CD14-positive monocyte (primary cell): ENCODE data around the gene C10orf71. TPM values are rescaled to one million over a fixed set of nuclear protein-coding genes. Genes with fewer than 3 reads are reported as not detected.

Experiments used
- DNase-seq, 3 donors: peaks; one replicate each; pipeline ENCODE4 v3.0.0-alpha.2; 2011 to 2022
- H2AFZ ChIP-seq: 2 replicates; pipeline ENCODE4 v1.6.0; 2012; ENCODE audit warnings: mild to moderate bottlenecking, low read depth, low read length, inconsistent platforms; ENCODE audit not compliant: insufficient read depth, poor library complexity, severe bottlenecking
- H3K27ac ChIP-seq, 2 donors: 1 replicate in 1 of 2; 2 replicates in 1 of 2; pipeline ENCODE4 v1.5.1; 2012 to 2013; ENCODE audit warnings: low read length in 2 of 2, control low read depth in 1 of 2, inconsistent platforms in 1 of 2, low read depth in 1 of 2, mild to moderate bottlenecking in 1 of 2
- H3K27me3 ChIP-seq, 2 donors: one replicate each; pipeline versions ENCODE4 v1.6.0 to v1.6.1; 2011 to 2013; ENCODE audit warnings: low read length in 2 of 2; ENCODE audit not compliant: control insufficient read depth in 2 of 2, insufficient read depth in 2 of 2
- H3K36me3 ChIP-seq, 2 donors: replicated peaks in 1 of 2; 1 replicate in 1 of 2; 2 replicates in 1 of 2; pipeline versions ENCODE4 v1.5.1 to v1.6.1; 2012 to 2013; ENCODE audit warnings: low read length in 2 of 2, control low read depth in 1 of 2, inconsistent platforms in 1 of 2, mild to moderate bottlenecking in 1 of 2; ENCODE audit not compliant: insufficient read depth in 2 of 2, control insufficient read depth in 1 of 2
- H3K4me1 ChIP-seq, 2 donors: 1 replicate in 1 of 2; 2 replicates in 1 of 2; pipeline versions ENCODE4 v1.5.1 to v1.6.1; 2012 to 2013; ENCODE audit warnings: low read length in 2 of 2, control low read depth in 1 of 2, inconsistent platforms in 1 of 2, mild to moderate bottlenecking in 1 of 2, moderate library complexity in 1 of 2; ENCODE audit not compliant: insufficient read depth in 2 of 2, control insufficient read depth in 1 of 2
- H3K4me2 ChIP-seq: replicated peaks from 2 replicates; pipeline ENCODE3; 2012; ENCODE audit warnings: low read length, moderate library complexity, mild to moderate bottlenecking; ENCODE audit not compliant: poor library complexity, severe bottlenecking; ENCODE audit errors: extremely low read depth
- H3K4me3 ChIP-seq, 3 experiments: fragments of 200-600 bp in 1 of 3; sonication (generic) in 1 of 3; replicated peaks in 1 of 3; 1 replicate in 2 of 3; 2 replicates in 1 of 3; pipeline ENCODE4 v1.5.1; 2011 to 2013; ENCODE audit warnings: low read length in 3 of 3, mild to moderate bottlenecking in 3 of 3, control low read depth in 2 of 3, low read depth in 2 of 3, inconsistent platforms in 1 of 3, moderate library complexity in 1 of 3
- H3K79me2 ChIP-seq: 2 replicates; pipeline ENCODE4 v1.6.0; 2012; ENCODE audit warnings: mild to moderate bottlenecking, control low read depth, inconsistent platforms, low read length, moderate library complexity; ENCODE audit not compliant: insufficient read depth
- H3K9ac ChIP-seq: 2 replicates; pipeline ENCODE4 v1.6.0; 2017; ENCODE audit warnings: low read length, mild to moderate bottlenecking; ENCODE audit not compliant: insufficient read depth, poor library complexity, severe bottlenecking
- H3K9me3 ChIP-seq, 2 donors: replicated peaks in 1 of 2; 1 replicate in 1 of 2; 2 replicates in 1 of 2; pipeline versions ENCODE4 v1.5.1 to v1.6.1; 2012 to 2013; ENCODE audit warnings: low read length in 2 of 2, control low read depth in 1 of 2; ENCODE audit not compliant: control insufficient read depth in 1 of 2, insufficient read depth in 1 of 2
- H4K20me1 ChIP-seq: 2 replicates; pipeline ENCODE4 v1.6.0; 2012; ENCODE audit warnings: mild to moderate bottlenecking, low read length, control low read depth, moderate library complexity; ENCODE audit not compliant: insufficient read depth
- H3K27ac Mint-ChIP-seq, 7 donors: one replicate each; pipeline ENCODE4 v1.8.0; 2020; ENCODE audit warnings: mild to moderate bottlenecking in 7 of 7, mixed read lengths in 7 of 7, moderate library complexity in 6 of 7, inconsistent platforms in 2 of 7
- H3K27me3 Mint-ChIP-seq, 3 donors: one replicate each; pipeline ENCODE4 v1.8.0; 2021 to 2022; ENCODE audit warnings: low read depth in 3 of 3, mild to moderate bottlenecking in 3 of 3, mixed read lengths in 3 of 3, moderate library complexity in 3 of 3, inconsistent platforms in 1 of 3
- H3K36me3 Mint-ChIP-seq, 2 donors: one replicate each; pipeline ENCODE4 v1.8.0; 2020; ENCODE audit warnings: mixed read lengths in 2 of 2, inconsistent platforms in 1 of 2, mild to moderate bottlenecking in 1 of 2
- H3K4me1 Mint-ChIP-seq: one replicate; pipeline ENCODE4 v1.8.0; 2020; ENCODE audit warnings: mild to moderate bottlenecking, mixed read lengths
- H3K4me3 Mint-ChIP-seq, 2 donors: one replicate each; pipeline ENCODE4 v1.8.0; 2020; ENCODE audit warnings: mild to moderate bottlenecking in 2 of 2, mixed read lengths in 2 of 2, moderate library complexity in 1 of 2
- H3K9me3 Mint-ChIP-seq, 7 donors: one replicate each; pipeline ENCODE4 v1.8.0; 2020 to 2022; ENCODE audit warnings: mixed read lengths in 7 of 7, mild to moderate bottlenecking in 6 of 7, moderate library complexity in 6 of 7, inconsistent platforms in 2 of 7
- WGBS: methylation state at CpG from one replicate; pipeline ENCODE4 v1.1.5; 2013; ENCODE audit warnings: missing lambda C conversion rate; ENCODE audit not compliant: insufficient coverage; 5-methylcytosine and 5-hydroxymethylcytosine counted together
- intact Hi-C, 2 donors: fragments of 100-400 bp; cut with micrococcal nuclease; formaldehyde crosslinking; loops; one replicate each; pipeline versions ENCODE4 v1.15.0 to v1.15.1; 2023
- polyA plus RNA-seq, 3 donors: library from polyadenylated mRNA; depleted of rRNA in 1 of 3; unstranded in 2 of 3; stranded (reverse) in 1 of 3; fragments of 300-500 nt in 2 of 3; fragments of >200 nt in 1 of 3; fragmentation: Illumina TruSeq in 2 of 3; gene quantifications; 1 replicate in 2 of 3; 2 replicates in 1 of 3; pipeline ENCODE4 v1.2.3, GENCODE V29; 2012 to 2021
- TF ChIP-seq, protein P1 (sequence below): fragments of 200-600 bp; IDR thresholded peaks from one replicate; pipeline ENCODE4 v1.8.0; 2022; ENCODE audit warnings: antibody characterized with exemption, mild to moderate bottlenecking

Gene C10orf71
- polyA plus RNA-seq, 3 donors, result not detected

DNA sequence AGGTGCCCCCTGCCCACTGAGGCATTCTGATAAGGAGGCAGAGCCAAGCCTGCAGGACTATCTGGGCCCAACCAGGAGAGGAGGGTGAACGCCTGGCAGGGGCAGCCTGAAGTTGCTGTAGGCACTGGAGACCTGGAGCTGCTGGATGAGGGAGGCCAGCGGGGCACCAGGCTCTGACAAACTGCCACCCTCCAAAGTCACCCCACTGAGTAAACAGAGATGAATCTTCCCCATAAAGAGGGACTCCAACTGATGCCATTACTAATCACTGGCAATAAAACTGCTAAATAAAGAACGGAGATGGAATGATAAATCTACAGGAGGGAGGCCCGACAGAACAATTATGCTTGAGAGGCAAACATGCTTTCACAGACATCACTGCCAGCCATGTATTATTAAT, 52.7 kb downstream of the C10orf71 start:
- Mint-ChIP-seq H3K4me3 (no peak overlapping the region), H3K36me3 (peaks cover 0 to 6% of the 10 kb centered on the region in 2 donors), H3K9me3 (peaks cover 6 to 18% (median 11%) of the 10 kb centered on the region in 7 donors), H3K27me3 (peaks cover 1 to 4% (median 3%) of the 10 kb centered on the region in 3 donors), H3K27ac (no peak overlapping the region), H3K4me1 (peaks cover 11% of the 10 kb centered on the region)
- no peak overlapping the region for H3K9ac ChIP-seq
- H3K27me3 ChIP-seq, result no peaks in the 10 kb centered on the region
- TF ChIP-seq, protein P1, sequence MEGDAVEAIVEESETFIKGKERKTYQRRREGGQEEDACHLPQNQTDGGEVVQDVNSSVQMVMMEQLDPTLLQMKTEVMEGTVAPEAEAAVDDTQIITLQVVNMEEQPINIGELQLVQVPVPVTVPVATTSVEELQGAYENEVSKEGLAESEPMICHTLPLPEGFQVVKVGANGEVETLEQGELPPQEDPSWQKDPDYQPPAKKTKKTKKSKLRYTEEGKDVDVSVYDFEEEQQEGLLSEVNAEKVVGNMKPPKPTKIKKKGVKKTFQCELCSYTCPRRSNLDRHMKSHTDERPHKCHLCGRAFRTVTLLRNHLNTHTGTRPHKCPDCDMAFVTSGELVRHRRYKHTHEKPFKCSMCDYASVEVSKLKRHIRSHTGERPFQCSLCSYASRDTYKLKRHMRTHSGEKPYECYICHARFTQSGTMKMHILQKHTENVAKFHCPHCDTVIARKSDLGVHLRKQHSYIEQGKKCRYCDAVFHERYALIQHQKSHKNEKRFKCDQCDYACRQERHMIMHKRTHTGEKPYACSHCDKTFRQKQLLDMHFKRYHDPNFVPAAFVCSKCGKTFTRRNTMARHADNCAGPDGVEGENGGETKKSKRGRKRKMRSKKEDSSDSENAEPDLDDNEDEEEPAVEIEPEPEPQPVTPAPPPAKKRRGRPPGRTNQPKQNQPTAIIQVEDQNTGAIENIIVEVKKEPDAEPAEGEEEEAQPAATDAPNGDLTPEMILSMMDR, result no peak
- no peak overlapping the region for H3K4me2 ChIP-seq
- peaks cover 6 to 13% of the 10 kb centered on the region in 2 donors for H3K9me3 ChIP-seq
- intact Hi-C loops, result no loop called here
- no CpG with 5 or more reads among the region's 4 CpGs for WGBS
- DNase-seq, result no peak
- no peaks in the 10 kb centered on the region for H3K36me3 ChIP-seq
- H3K79me2 ChIP-seq, result no peaks in the 10 kb centered on the region
- H4K20me1 ChIP-seq, result no peaks in the 10 kb centered on the region
- H3K4me1 ChIP-seq, result peaks cover 3 to 6% of the 10 kb centered on the region in 2 donors
- H3K27ac ChIP-seq, result no peak overlapping the region
- H2AFZ ChIP-seq, result no peak overlapping the region
- no peak overlapping the region for H3K4me3 ChIP-seq

DNA sequence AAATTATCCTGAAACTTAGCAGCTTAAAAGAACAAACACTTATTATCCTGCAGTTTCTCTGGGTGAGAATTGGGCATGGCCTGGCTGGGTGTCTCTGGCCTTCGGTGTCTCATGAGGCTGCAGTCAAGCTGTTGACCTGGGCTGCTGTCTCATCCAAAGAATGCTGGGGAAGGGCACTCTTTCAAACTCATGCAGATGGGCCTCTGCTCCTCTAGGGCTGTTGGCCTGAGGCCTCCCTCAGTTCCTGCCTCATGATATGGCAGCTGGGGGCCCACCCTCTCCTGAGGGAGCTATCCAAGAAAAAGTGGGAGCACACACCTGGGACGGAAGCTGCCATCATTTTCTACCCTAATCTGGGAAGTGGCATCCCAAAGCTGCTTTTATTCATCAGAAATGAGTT, 53.4 kb downstream of the C10orf71 start:
- Mint-ChIP-seq H3K36me3 (peaks cover 0 to 6% of the 10 kb centered on the region in 2 donors), H3K27me3 (peaks cover 1 to 4% (median 3%) of the 10 kb centered on the region in 3 donors), H3K4me1 (peaks cover 15% of the 10 kb centered on the region), H3K27ac (peak overlapping the region in 1 of 7 donors; percentile 15), H3K9me3 (peaks cover 6 to 18% (median 11%) of the 10 kb centered on the region in 7 donors), H3K4me3 (no peak overlapping the region)
- Histone ChIP-seq H4K20me1 (no peaks in the 10 kb centered on the region), H3K9me3 (peaks cover 6 to 13% of the 10 kb centered on the region in 2 donors), H2AFZ (no peak overlapping the region), H3K4me2 (no peak overlapping the region), H3K4me3 (no peak overlapping the region), H3K27me3 (no peaks in the 10 kb centered on the region), H3K9ac (no peak overlapping the region), H3K4me1 (peaks cover 3 to 6% of the 10 kb centered on the region in 2 donors), H3K79me2 (no peaks in the 10 kb centered on the region), H3K36me3 (no peaks in the 10 kb centered on the region), H3K27ac (no peak overlapping the region)
- WGBS, result no CpG with 5 or more reads among the region's 2 CpGs
- TF ChIP-seq, protein P1, result no peak
- intact Hi-C loops, result no loop called here
- peak in 1 of 3 donors; percentile 0 for DNase-seq
